Small intestine (tissue), 7 donors: Measurements from ENCODE around the gene SLC16A4. TPM values are rescaled to one million over a fixed set of nuclear protein-coding genes. Genes with fewer than 3 reads are reported as not detected.

Experiments
- DNase-seq, 2 donors: peaks; one replicate each; pipeline versions ENCODE4 v3.0.0 to v3.0.0-alpha.2; 2013
- FAIRE-seq: peaks from 2 replicates; lab custom pipeline; 2012; peaks lifted over from hg19 to GRCh38; lab: Jason Lieb, UNC
- H3K27ac ChIP-seq, 3 donors: one replicate each; pipeline ENCODE4 v1.5.1; 2013; ENCODE audit warnings: low read length in 2 of 3, mild to moderate bottlenecking in 2 of 3, control low read depth in 1 of 3, inconsistent platforms in 1 of 3, low read depth in 1 of 3, moderate library complexity in 1 of 3
- H3K27me3 ChIP-seq, 3 donors: one replicate each; pipeline ENCODE4 v1.6.1; 2013; ENCODE audit warnings: low read length in 3 of 3, inconsistent platforms in 1 of 3; ENCODE audit not compliant: control insufficient read depth in 3 of 3, insufficient read depth in 3 of 3
- H3K36me3 ChIP-seq, 3 donors: one replicate each; pipeline ENCODE4 v1.6.1; 2013; ENCODE audit warnings: low read length in 3 of 3, inconsistent platforms in 1 of 3, low read depth in 1 of 3, mild to moderate bottlenecking in 1 of 3, moderate library complexity in 1 of 3; ENCODE audit not compliant: control insufficient read depth in 3 of 3, insufficient read depth in 2 of 3
- H3K4me1 ChIP-seq, 3 donors: one replicate each; pipeline ENCODE4 v1.6.1; 2013; ENCODE audit warnings: low read length in 2 of 3, inconsistent platforms in 1 of 3, low read depth in 1 of 3, mild to moderate bottlenecking in 1 of 3, moderate library complexity in 1 of 3; ENCODE audit not compliant: control insufficient read depth in 3 of 3, insufficient read depth in 2 of 3
- H3K4me3 ChIP-seq, 3 donors: one replicate each; pipeline ENCODE4 v1.5.1; 2013; ENCODE audit warnings: low read length in 3 of 3, control low read depth in 1 of 3, inconsistent platforms in 1 of 3, low read depth in 1 of 3, mild to moderate bottlenecking in 1 of 3, moderate library complexity in 1 of 3
- H3K9me3 ChIP-seq, 2 donors: one replicate each; pipeline ENCODE4 v1.6.1; 2013; ENCODE audit warnings: low read depth in 1 of 2, low read length in 1 of 2; ENCODE audit not compliant: control insufficient read depth in 2 of 2, insufficient read depth in 1 of 2
- WGBS, 3 donors: extraction: QIAGEN DNeasy Blood & Tissue Kit; methylation state at CpG; one replicate each; pipeline ENCODE4 v1.1.7; 2013; 5-methylcytosine and 5-hydroxymethylcytosine counted together
- polyA plus RNA-seq, 4 donors: library from polyadenylated mRNA; stranded (reverse) in 3 of 4; unstranded in 1 of 4; fragments of 200-250 nt in 3 of 4; fragments of 120-200 nt in 1 of 4; gene quantifications; one replicate each; pipeline versions ENCODE4 v1.2.1 to v1.2.3, GENCODE V29; 2013
- donor health status: healthy with polysubstance abuse.
- donor health status: control.
- donor health status: control.
- donor health status: Bipolar disorder and iron deficiency.
- donor health status: healthy.

SLC16A4 gene
- polyA plus RNA-seq, 4 donors = 5.4 to 51.1 (median 6.9) TPM

GRCh38 chr1:110321846-110322245 lies 69.0 kb downstream of the SLC16A4 start:
- H3K4me1 ChIP-seq = no peaks in the 10 kb centered on the region
- peaks cover 0 to 8% of the 10 kb centered on the region in 2 donors for H3K9me3 ChIP-seq
- no peak overlapping the region for H3K27ac ChIP-seq
- WGBS, 3 donors = 68 to 78% (median 76%) methylated on average over 4 of the region's 4 CpGs
- DNase-seq = no peak
- FAIRE-seq = no peak
- H3K27me3 ChIP-seq = no peaks in the 10 kb centered on the region
- no peaks in the 10 kb centered on the region for H3K36me3 ChIP-seq
- H3K4me3 ChIP-seq = no peak overlapping the region

- WGBS, 3 donors = 36 to 64% (median 61%) methylated on average over 2 of the region's 2 CpGs
- DNase-seq (peak in 1 of 2 donors; percentile 35), FAIRE-seq (no peak)
- no peaks in the 10 kb centered on the region for H3K4me1 ChIP-seq
- no peak overlapping the region for H3K4me3 ChIP-seq
- no peaks in the 10 kb centered on the region for H3K36me3 ChIP-seq
- H3K9me3 ChIP-seq = peaks cover 0 to 8% of the 10 kb centered on the region in 2 donors
- no peak overlapping the region for H3K27ac ChIP-seq
- H3K27me3 ChIP-seq = no peaks in the 10 kb centered on the region
Measured at GRCh38 chr1:110321045-110321444, 69.8 kb downstream of the SLC16A4 start.

GRCh38 chr1:110320168-110320518 lies 70.7 kb downstream of the SLC16A4 start:
- Histone ChIP-seq H3K9me3 (peaks cover 0 to 8% of the 10 kb centered on the region in 2 donors), H3K36me3 (no peaks in the 10 kb centered on the region), H3K4me3 (no peak overlapping the region), H3K27ac (no peak overlapping the region), H3K4me1 (no peaks in the 10 kb centered on the region), H3K27me3 (no peaks in the 10 kb centered on the region)
- FAIRE-seq = no peak
- no peak for DNase-seq
- WGBS, 3 donors = 88 to 100% (median 88%) methylated on average over 1 of the region's 1 CpG

DNA sequence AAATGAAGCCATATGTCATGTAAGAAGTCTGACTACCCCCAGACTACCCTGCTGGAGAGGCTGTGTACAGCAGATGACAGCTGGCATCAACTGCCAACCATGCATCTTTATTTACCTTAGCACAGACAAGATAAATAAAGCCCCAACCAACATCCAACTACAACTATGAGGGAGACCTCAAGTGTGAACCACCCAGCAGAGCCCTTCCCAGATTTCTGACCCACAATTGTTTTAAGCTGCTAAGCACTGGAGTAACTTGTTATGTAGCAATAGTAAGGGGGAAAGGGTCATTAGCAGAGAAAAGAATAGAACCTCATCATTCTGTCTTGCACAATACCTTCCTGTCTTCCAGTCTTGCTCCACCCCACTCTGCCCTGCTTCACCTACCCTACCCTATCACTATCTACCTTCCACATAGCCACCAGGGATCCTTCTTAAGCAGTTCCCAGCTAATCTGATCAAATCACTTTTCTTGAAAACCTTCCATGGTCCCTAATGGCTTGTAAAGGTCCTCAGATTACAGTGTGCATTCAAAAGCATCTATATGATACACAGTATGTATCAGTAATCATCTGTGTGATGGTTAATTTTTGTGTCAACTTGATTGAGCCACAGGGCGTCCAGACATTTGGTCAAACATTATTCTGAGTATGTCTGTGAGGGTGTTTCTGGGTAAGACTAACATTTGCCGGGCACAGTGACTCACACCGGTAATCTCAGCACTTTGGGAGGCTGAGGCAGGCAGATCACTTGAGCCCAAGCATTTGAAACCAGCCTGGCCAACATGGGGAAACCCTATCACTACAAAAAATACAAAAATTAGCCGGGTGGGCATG lies 71.3 kb downstream of the SLC16A4 start:
- Histone ChIP-seq H3K36me3 (no peaks in the 10 kb centered on the region), H3K27me3 (no peaks in the 10 kb centered on the region), H3K4me1 (no peaks in the 10 kb centered on the region), H3K9me3 (peaks cover 0 to 8% of the 10 kb centered on the region in 2 donors), H3K27ac (no peak overlapping the region), H3K4me3 (no peak overlapping the region)
- DNase-seq (no peak), FAIRE-seq (no peak)
- WGBS, 3 donors = 78 to 83% (median 81%) methylated on average over 4 of the region's 4 CpGs

- H3K27me3 ChIP-seq = no peaks in the 10 kb centered on the region
- DNase-seq (no peak), FAIRE-seq (no peak)
- WGBS, 3 donors = 84 to 89% (median 87%) methylated on average over 4 of the region's 4 CpGs
- no peaks in the 10 kb centered on the region for H3K4me1 ChIP-seq
- no peaks in the 10 kb centered on the region for H3K36me3 ChIP-seq
- H3K4me3 ChIP-seq = no peak overlapping the region
- H3K27ac ChIP-seq = no peak overlapping the region
- peaks cover 0 to 8% of the 10 kb centered on the region in 2 donors for H3K9me3 ChIP-seq
Measured at GRCh38 chr1:110318046-110318445, 72.8 kb downstream of the SLC16A4 start.

DNA sequence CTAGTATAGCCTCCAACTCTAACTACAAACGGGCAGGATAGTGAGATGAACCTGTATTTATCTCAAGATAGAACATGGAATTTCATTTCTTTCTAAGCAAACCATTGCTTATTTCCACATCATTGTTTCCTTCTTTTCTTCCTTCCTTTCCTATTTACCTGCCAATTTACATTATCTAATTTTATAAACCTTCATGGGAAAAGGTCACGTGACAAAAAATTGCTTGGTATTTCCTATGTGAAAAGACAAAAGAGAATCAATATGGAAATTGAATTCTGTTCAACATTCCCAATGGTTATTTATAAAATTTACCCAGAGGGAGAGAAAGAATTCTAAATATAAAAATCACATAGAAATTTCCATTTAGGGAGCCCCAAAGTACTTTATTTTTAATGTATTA lies 74.1 kb downstream of the SLC16A4 start:
- DNase-seq (no peak), FAIRE-seq (no peak)
- no peaks in the 10 kb centered on the region for H3K4me1 ChIP-seq
- H3K27ac ChIP-seq = no peak overlapping the region
- no peaks in the 10 kb centered on the region for H3K36me3 ChIP-seq
- H3K9me3 ChIP-seq = peaks cover 0 to 8% of the 10 kb centered on the region in 2 donors
- H3K4me3 ChIP-seq = no peak overlapping the region
- WGBS, 3 donors = 78 to 88% (median 87%) methylated on average over 2 of the region's 2 CpGs
- H3K27me3 ChIP-seq = no peaks in the 10 kb centered on the region

Other genes with a start within 250 kb of the SLC16A4 start
- under 1 TPM in 2 of 4 donors, not detected in 2; under 0.01 to 0.49 TPM for gene SLC6A17, start 240.5 kb downstream of the SLC16A4 start, polyA plus RNA-seq
- 1 to 10 TPM in 2 of 4 donors, under 1 TPM in 2; under 0.01 to 3.7 (median 2.1) TPM for gene KCNC4, start 180.7 kb downstream of the SLC16A4 start, polyA plus RNA-seq
- gene RBM15, start 51.6 kb downstream of the SLC16A4 start, polyA plus RNA-seq = 10 to 100 TPM in 1 of 4 donors, 1 to 10 TPM in 3; 1.6 to 13.9 (median 3.7) TPM
- gene LAMTOR5, start 16.7 kb upstream of the SLC16A4 start, polyA plus RNA-seq = 100 to 1,000 TPM; 138 to 345 (median 306) TPM
- under 1 TPM in 2 of 4 donors, not detected in 2; 0.06 to 0.07 TPM for gene PROK1, start 60.1 kb upstream of the SLC16A4 start, polyA plus RNA-seq
- not detected for gene KCNA10, start 128.1 kb upstream of the SLC16A4 start, polyA plus RNA-seq
- under 1 TPM in 2 of 4 donors, not detected in 2; 0.18 to 0.28 TPM for gene KCNA2, start 215.3 kb upstream of the SLC16A4 start, polyA plus RNA-seq